K562 (cell line): ENCODE data around the gene SEZ6. TPM values are rescaled to one million over a fixed set of nuclear protein-coding genes. Genes with fewer than 3 reads are reported as not detected.

Experiments
- ATAC-seq: fragments of 200-7000 bp; cut with Tn5 transposase; 3 replicates; pipeline ENCODE4 v1.9.1; 2020; ENCODE audit warnings: moderate library complexity
- BruUV-seq: library from RNA; stranded (reverse); fragments of 400-500 nt; replicated peaks from 2 replicates; lab custom pipeline; 2021; lab: Mats Ljungman, UMichigan
- CTCF ChIA-PET: fragments of 300-600 bp; formaldehyde crosslinking; extraction: SDS; loops from one replicate; lab custom pipeline; 2021; ENCODE audit warnings: low intra/inter-chr PET ratio; lab: Yijun Ruan, JAX
- POLR2A ChIA-PET: fragments of 300-600, 350-650 bp; sonication (Branson Sonifier 250); formaldehyde crosslinking; extraction: SDS; loops from one replicate; lab custom pipeline; 2021; ENCODE audit warnings: antibody characterized with exemption, inconsistent platforms; lab: Yijun Ruan, JAX
- DNase-seq, 4 experiments: peaks; one replicate each; pipeline versions ENCODE4 v3.0.0 to v3.0.0-alpha.2; 2011 to 2018; ENCODE audit warnings: low spot score in 3 of 4, mixed read lengths in 3 of 4; ENCODE audit errors: extremely low read depth in 1 of 4
- FAIRE-seq: peaks from 2 replicates; lab custom pipeline; 2011; peaks lifted over from hg19 to GRCh38; lab: Jason Lieb, UNC
- H2AFZ ChIP-seq: 2 replicates; pipeline ENCODE4 v1.6.0; 2011; ENCODE audit warnings: low read depth, low read length, control low read depth, inconsistent platforms
- H3K27ac ChIP-seq: fragments of 200-600 bp; 3 replicates; pipeline ENCODE4 v1.8.0; 2011; ENCODE audit warnings: low read depth, mild to moderate bottlenecking, control low read depth, inconsistent platforms, low read length, moderate library complexity, mixed read lengths; ENCODE audit errors: extremely low read depth
- H3K27me3 ChIP-seq, 2 experiments: fragments of 300-600 bp in 1 of 2; 2 replicates in 1 of 2; 3 replicates in 1 of 2; pipeline versions ENCODE4 v1.6.0 to v1.8.0; 2011; ENCODE audit warnings: inconsistent platforms in 2 of 2, low read length in 2 of 2, mild to moderate bottlenecking in 1 of 2, mixed read lengths in 1 of 2, moderate library complexity in 1 of 2; ENCODE audit not compliant: control insufficient read depth in 2 of 2, insufficient read depth in 2 of 2
- H3K36me3 ChIP-seq: fragments of 300-600 bp; 3 replicates; pipeline ENCODE4 v1.8.0; 2011; ENCODE audit warnings: mild to moderate bottlenecking, low read length, inconsistent platforms; ENCODE audit not compliant: control insufficient read depth, insufficient read depth
- H3K4me1 ChIP-seq, 2 experiments: fragments of 200-600 bp in 1 of 2; replicated peaks in 1 of 2; 2 replicates in 1 of 2; 3 replicates in 1 of 2; pipeline versions ENCODE4 v1.5.1 to v1.8.0; 2011; ENCODE audit warnings: inconsistent platforms in 2 of 2, low read length in 2 of 2, mild to moderate bottlenecking in 1 of 2, mixed read lengths in 1 of 2, moderate library complexity in 1 of 2; ENCODE audit not compliant: control insufficient read depth in 2 of 2, insufficient read depth in 2 of 2
- H3K4me2 ChIP-seq: 2 replicates; pipeline ENCODE4 v1.6.1; 2011; ENCODE audit warnings: low read length, control low read depth, inconsistent platforms, mixed read lengths; ENCODE audit not compliant: insufficient read depth
- H3K4me3 ChIP-seq: fragments of 200-600 bp; sonication (generic), shearing (Covaris generic); 2 replicates; pipeline ENCODE4 v1.5.1; 2016; ENCODE audit warnings: control low read depth, inconsistent platforms
- H3K79me2 ChIP-seq: fragments of 200-600 bp; 3 replicates; pipeline ENCODE4 v1.8.0; 2011; ENCODE audit warnings: low read length, inconsistent platforms; ENCODE audit not compliant: control insufficient read depth, insufficient read depth
- H3K9ac ChIP-seq, 2 experiments: 2 replicates each; pipeline versions ENCODE4 v1.6.0 to v1.6.1; 2011; ENCODE audit warnings: low read depth in 2 of 2, low read length in 2 of 2, control low read depth in 1 of 2, inconsistent platforms in 1 of 2, mild to moderate bottlenecking in 1 of 2, mixed read lengths in 1 of 2; ENCODE audit not compliant: insufficient read depth in 1 of 2
- H3K9me1 ChIP-seq: one replicate; pipeline ENCODE4 v1.6.0; 2011; ENCODE audit warnings: inconsistent platforms, mild to moderate bottlenecking, low read length, moderate library complexity; ENCODE audit not compliant: control insufficient read depth, insufficient read depth
- H3K9me3 ChIP-seq: replicated peaks from 2 replicates; pipeline ENCODE4 v1.5.1; 2011; ENCODE audit warnings: low read depth, low read length, inconsistent platforms; ENCODE audit not compliant: control insufficient read depth, insufficient read depth
- H4K20me1 ChIP-seq: replicated peaks from 2 replicates; pipeline ENCODE4 v1.6.1; 2011; ENCODE audit warnings: low read length, inconsistent platforms, mixed read lengths; ENCODE audit not compliant: control insufficient read depth, insufficient read depth
- CREB1 ChIP-seq, 2 experiments: sonication (generic) in 1 of 2; formaldehyde crosslinking in 1 of 2; IDR thresholded peaks; 2 replicates each; pipeline versions ENCODE4 v1.6.1 to v1.8.0; 2012 to 2022; ENCODE audit warnings: inconsistent platforms in 1 of 2, mild to moderate bottlenecking in 1 of 2, missing genetic modification reagents in 1 of 2, moderate library complexity in 1 of 2
- FOXP1 ChIP-seq: sonication (generic); formaldehyde crosslinking; IDR thresholded peaks from 2 replicates; pipeline ENCODE4 v1.8.0; 2022; ENCODE audit warnings: mild to moderate bottlenecking, missing genetic modification reagents
- GTF2A2 ChIP-seq: IDR thresholded peaks from 2 replicates; pipeline ENCODE4 v1.6.1; 2016; ENCODE audit warnings: mild to moderate bottlenecking, missing genetic modification characterization, missing compliant biosample characterization
- HDAC8 ChIP-seq: fragments of 450-650 bp; IDR thresholded peaks from 2 replicates; pipeline ENCODE4 v1.6.1; 2016; ENCODE audit warnings: mild to moderate bottlenecking, missing genetic modification characterization, moderate library complexity, missing compliant biosample characterization
- MAX ChIP-seq: sonication (generic); formaldehyde crosslinking; IDR thresholded peaks from 2 replicates; pipeline ENCODE4 v1.9.0; 2022; ENCODE audit warnings: mild to moderate bottlenecking, missing genetic modification reagents
- MXI1 ChIP-seq: IDR thresholded peaks from 2 replicates; pipeline ENCODE4 v1.6.1; 2011; ENCODE audit warnings: low read depth, mild to moderate bottlenecking, improper control_type of control experiment, low read length
- NFXL1 ChIP-seq: fragments of 450-650 bp; formaldehyde crosslinking; IDR thresholded peaks from 2 replicates; pipeline ENCODE4 v1.4.0; 2021; ENCODE audit warnings: mild to moderate bottlenecking
- PHB2 ChIP-seq: fragments of 450-650 bp; IDR thresholded peaks from 2 replicates; pipeline ENCODE4 v1.6.1; 2017; ENCODE audit warnings: low read depth
- SMARCA5 ChIP-seq: fragments of 450-650 bp; IDR thresholded peaks from 2 replicates; pipeline ENCODE4 v1.6.1; 2016
- TRIM28 ChIP-seq: fragments of 450-650 bp; IDR thresholded peaks from 2 replicates; pipeline ENCODE4 v1.6.1; 2017
- ZFPM2 ChIP-seq: fragments of 250-450 bp; sonication (Bioruptor Pico); IDR thresholded peaks from 2 replicates; pipeline ENCODE4 v1.5.1; 2022; ENCODE audit warnings: mild to moderate bottlenecking
- ZNF436 ChIP-seq: fragments of 250-450, 450-650 bp; sonication (Bioruptor Pico); formaldehyde crosslinking; IDR thresholded peaks from 2 replicates; pipeline ENCODE4 v1.7.0; 2020; ENCODE audit warnings: mild to moderate bottlenecking
- ZNF586 ChIP-seq: fragments of 450-650 bp; formaldehyde crosslinking; conservative IDR thresholded peaks from 2 replicates; pipeline ENCODE4 v1.4.0; 2020; ENCODE audit warnings: mild to moderate bottlenecking, moderate library complexity
- ZNF766 ChIP-seq: fragments of 200-800 bp; sonication (Bioruptor generic); conservative IDR thresholded peaks from 2 replicates; pipeline ENCODE4 v1.6.1; 2016; ENCODE audit warnings: missing genetic modification characterization, missing compliant biosample characterization
- WGBS: fragments of 100-300 bp; shearing (Covaris generic); methylation state at CpG from one replicate; pipeline ENCODE4 v1.1.6; 2016; ENCODE audit warnings: low coverage, mixed read lengths; ENCODE audit not compliant: insufficient coverage; ENCODE audit errors: missing lambda C conversion rate; 5-methylcytosine and 5-hydroxymethylcytosine counted together
- in situ Hi-C: fragments of 300-500 bp; cut with MboI; formaldehyde crosslinking; loops from 4 replicates; pipeline ENCODE4 v1.15.0; 2018; ENCODE audit warnings: inconsistent platforms, mixed read lengths
- intact Hi-C: fragments of 100-400 bp; cut with micrococcal nuclease; formaldehyde crosslinking; loops from 2 replicates; pipeline ENCODE4 v1.14.2; 2022
- polyA plus RNA-seq, 8 experiments: library from polyadenylated mRNA; depleted of rRNA in 4 of 8; stranded (reverse) in 5 of 8; unstranded in 3 of 8; fragments of >200 nt; fragmentation: Nextera tagmentation in 2 of 8; fragmentation: Illumina TruSeq in 1 of 8; extraction: Ambion mirVana in 2 of 8; extraction: Trizol in 1 of 8; gene quantifications; 2 replicates each; pipeline versions ENCODE4 v1.2.1 to v1.2.3, GENCODE V29; 2011 to 2014; ENCODE audit warnings: inconsistent platforms in 1 of 8, missing spikeins in 1 of 8
- total RNA-seq, 7 experiments: library from RNA; depleted of rRNA in 6 of 7; stranded (reverse); fragments of >200 nt in 6 of 7; fragmentation: Illumina TruSeq in 2 of 7; extraction: Trizol in 2 of 7; gene quantifications; 2 replicates each; pipeline versions ENCODE4 v1.2.1 to v1.2.3, GENCODE V29; 2011 to 2021; ENCODE audit warnings: low replicate concordance in 1 of 7

The SEZ6 gene
- total and polyA plus RNA-seq, 9 of the 15 experiments (the other 6 are each of a cell fraction or from before 2014, with no cell fraction given), result not detected

GRCh38 chr17:29022074-29022473 lies 16.2 kb upstream of the SEZ6 start:
- 0% methylated on average over 7 of the region's 7 CpGs for WGBS
- Histone ChIP-seq H4K20me1 (peaks cover 2% of the 10 kb centered on the region; the same call in 1 of the 2 replicates), H3K9ac (no peak overlapping the region), H3K27ac (no peak overlapping the region), H3K9me1 (no peaks in the 10 kb centered on the region), H3K9me3 (no peaks in the 10 kb centered on the region), H3K4me2 (no peak overlapping the region), H3K4me3 (no peak overlapping the region), H3K4me1 (peaks cover 0 to 6% of the 10 kb centered on the region in 2 experiments; a peak in 2 of 5 replicates), H3K79me2 (no peaks in the 10 kb centered on the region), H3K36me3 (no peaks in the 10 kb centered on the region), H2AFZ (no peak overlapping the region), H3K27me3 (peaks cover 54 to 78% of the 10 kb centered on the region in 2 experiments)
- BruUV-seq, result no TSS peak
- FAIRE-seq (no peak), ATAC-seq (no peak), DNase-seq (no peak)
- intact Hi-C loops (loop anchor here (5.0 kb wide), 1 partner anchor 45 kb away; no protein-coding TSS in a partner anchor), in situ Hi-C loops (no loop called here)
- CTCF ChIA-PET, result no interaction called here
- TF ChIP-seq MAX (no peak), SMARCA5 (no peak), NFXL1 (CRISPR knock-in tag) (no peak), HDAC8 (tag) (no peak), ZNF586 (CRISPR knock-in tag) (no peak), TRIM28 (no peak), GTF2A2 (tag) (no peak), MXI1 (no peak), FOXP1 (CRISPR knock-in tag) (no peak), ZFPM2 (CRISPR knock-in tag) (no peak), ZNF436 (CRISPR knock-in tag) (no peak), CREB1 (IDR thresholded peaks at IDR 0.05) (no peak), CREB1 (CRISPR knock-in tag; IDR thresholded peaks at IDR 0.05) (no peak), ZNF766 (CRISPR knock-in tag) (no peak), PHB2 (no peak)
- POLR2A ChIA-PET, result no interaction called here
